ENCODE results near the gene GPD2.

GRCh38 chr2:156622491-156622890 is 186.3 kb downstream of the GPD2 start:
- TF ChIP-seq CTCF (IDR thresholded peaks at IDR 0.05), result no peak
- TF ChIP-seq EZH2 (IDR thresholded peaks at IDR 0.05; ENCODE audit: borderline replicate concordance, insufficient read depth, low read depth, low read length, poor library complexity, severe bottlenecking), result no peak
